Spleen (tissue), 7 donors: ENCODE measurements around the gene RNF180.

ENCODE experiments used
- POLR2AphosphoS5 ChIP-seq, 3 donors: sonication (generic); formaldehyde crosslinking; IDR thresholded peaks; one replicate each; pipeline ENCODE4 v1.5.1; 2017; ENCODE audit warnings: antibody characterized with exemption in 3 of 3
- TF ChIP-seq, protein P1 (sequence below), 11 experiments: fragments of 200-600 bp in 7 of 11; fragments of 450-650 bp in 4 of 11; sonication (generic) in 4 of 11; IDR thresholded peaks in 8 of 11; conservative IDR thresholded peaks in 3 of 11; 1 replicate in 7 of 11; 2 replicates in 4 of 11; pipeline versions ENCODE4 v1.4.0 to v1.8.0; 2016 to 2021; ENCODE audit warnings: antibody characterized with exemption in 11 of 11, inconsistent platforms in 4 of 11, mild to moderate bottlenecking in 1 of 11
- donor health status: DM: no; HTN: no; CAD: no; lungs with moderate emphysema.
- donor health status: DM: no; HTN: no; CAD: no.
- donor health status: DM: no; HTN: no; CAD: no.

GRCh38 chr5:64417390-64417789 is 251.7 kb downstream of the RNF180 start:
- TF ChIP-seq POLR2AphosphoS5 (IDR thresholded peaks at IDR 0.05): no peak
- TF ChIP-seq, protein P1, sequence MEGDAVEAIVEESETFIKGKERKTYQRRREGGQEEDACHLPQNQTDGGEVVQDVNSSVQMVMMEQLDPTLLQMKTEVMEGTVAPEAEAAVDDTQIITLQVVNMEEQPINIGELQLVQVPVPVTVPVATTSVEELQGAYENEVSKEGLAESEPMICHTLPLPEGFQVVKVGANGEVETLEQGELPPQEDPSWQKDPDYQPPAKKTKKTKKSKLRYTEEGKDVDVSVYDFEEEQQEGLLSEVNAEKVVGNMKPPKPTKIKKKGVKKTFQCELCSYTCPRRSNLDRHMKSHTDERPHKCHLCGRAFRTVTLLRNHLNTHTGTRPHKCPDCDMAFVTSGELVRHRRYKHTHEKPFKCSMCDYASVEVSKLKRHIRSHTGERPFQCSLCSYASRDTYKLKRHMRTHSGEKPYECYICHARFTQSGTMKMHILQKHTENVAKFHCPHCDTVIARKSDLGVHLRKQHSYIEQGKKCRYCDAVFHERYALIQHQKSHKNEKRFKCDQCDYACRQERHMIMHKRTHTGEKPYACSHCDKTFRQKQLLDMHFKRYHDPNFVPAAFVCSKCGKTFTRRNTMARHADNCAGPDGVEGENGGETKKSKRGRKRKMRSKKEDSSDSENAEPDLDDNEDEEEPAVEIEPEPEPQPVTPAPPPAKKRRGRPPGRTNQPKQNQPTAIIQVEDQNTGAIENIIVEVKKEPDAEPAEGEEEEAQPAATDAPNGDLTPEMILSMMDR (IDR thresholded peaks at IDR 0.05 in 8 of 11, conservative IDR thresholded peaks at IDR 0.05 in 3 of 11): no peak
